Keratinocyte (primary cell): Measurements from ENCODE around the gene GRN. TPM values are rescaled to one million over a fixed set of nuclear protein-coding genes. Genes with fewer than 3 reads are reported as not detected.

ENCODE experiments used
- DNase-seq: peaks from one replicate; pipeline ENCODE4 v3.0.0-alpha.2; 2011; ENCODE audit warnings: low read depth, missing footprints, low spot score
- FAIRE-seq: peaks from 2 replicates; lab custom pipeline; 2011; peaks lifted over from hg19 to GRCh38; lab: Jason Lieb, UNC
- H2AFZ ChIP-seq: 2 replicates; pipeline ENCODE4 v1.6.0; 2012; ENCODE audit warnings: low read length, control low read depth, inconsistent platforms; ENCODE audit not compliant: control insufficient read depth
- H3K27ac ChIP-seq: 2 replicates; pipeline ENCODE4 v1.5.1; 2011; ENCODE audit warnings: low read length; ENCODE audit not compliant: control insufficient read depth, insufficient read depth
- H3K27me3 ChIP-seq: 3 replicates; pipeline ENCODE4 v1.6.0; 2011; ENCODE audit warnings: low read length; ENCODE audit not compliant: control insufficient read depth, insufficient read depth; ENCODE audit errors: extremely low read depth
- H3K36me3 ChIP-seq, 2 experiments: 2 replicates in 1 of 2; 3 replicates in 1 of 2; pipeline ENCODE4 v1.5.1; 2011; ENCODE audit warnings: low read length in 2 of 2, mild to moderate bottlenecking in 1 of 2; ENCODE audit not compliant: control insufficient read depth in 2 of 2, insufficient read depth in 2 of 2; ENCODE audit errors: extremely low read depth in 1 of 2
- H3K4me1 ChIP-seq: 3 replicates; pipeline ENCODE4 v1.5.1; 2011; ENCODE audit warnings: low read length; ENCODE audit not compliant: control insufficient read depth, insufficient read depth; ENCODE audit errors: extremely low read depth
- H3K4me2 ChIP-seq: 3 replicates; pipeline ENCODE4 v1.6.0; 2011; ENCODE audit warnings: low read depth, low read length; ENCODE audit not compliant: control insufficient read depth, insufficient read depth; ENCODE audit errors: extremely low read depth
- H3K4me3 ChIP-seq, 3 experiments: fragments of 200-600 bp in 1 of 3; sonication (generic) in 1 of 3; 2 replicates in 2 of 3; 3 replicates in 1 of 3; pipeline ENCODE4 v1.5.1; 2011 to 2016; ENCODE audit warnings: low read length in 3 of 3, mild to moderate bottlenecking in 3 of 3, control low read depth in 2 of 3, inconsistent platforms in 1 of 3, low read depth in 1 of 3, mixed read lengths in 1 of 3, mixed run types in 1 of 3, moderate library complexity in 1 of 3; ENCODE audit not compliant: control insufficient read depth in 2 of 3, insufficient read depth in 2 of 3; ENCODE audit errors: extremely low read depth in 1 of 3
- H3K79me2 ChIP-seq: 2 replicates; pipeline ENCODE4 v1.6.0; 2012; ENCODE audit warnings: low read length; ENCODE audit not compliant: control insufficient read depth, insufficient read depth
- H3K9ac ChIP-seq: 3 replicates; pipeline ENCODE4 v1.6.0; 2011; ENCODE audit warnings: low read length; ENCODE audit not compliant: control insufficient read depth, insufficient read depth; ENCODE audit errors: extremely low read depth
- H3K9me1 ChIP-seq: 3 replicates; pipeline ENCODE4 v1.6.0; 2011; ENCODE audit warnings: low read length; ENCODE audit not compliant: control insufficient read depth, insufficient read depth; ENCODE audit errors: extremely low read depth
- H3K9me3 ChIP-seq: 2 replicates; pipeline ENCODE4 v1.5.1; 2012; ENCODE audit warnings: low read depth, low read length; ENCODE audit not compliant: control insufficient read depth
- H4K20me1 ChIP-seq: 3 replicates; pipeline ENCODE4 v1.6.0; 2011; ENCODE audit warnings: low read length; ENCODE audit not compliant: control insufficient read depth, insufficient read depth; ENCODE audit errors: extremely low read depth
- CTCF ChIP-seq, 3 experiments: IDR thresholded peaks in 1 of 3; conservative IDR thresholded peaks in 1 of 3; optimal IDR thresholded peaks in 1 of 3; 2 replicates in 2 of 3; 3 replicates in 1 of 3; pipeline versions ENCODE3 to v1.5.1; 2011; ENCODE audit warnings: low read length in 3 of 3, mild to moderate bottlenecking in 3 of 3, moderate library complexity in 2 of 3, control low read depth in 1 of 3, inconsistent platforms in 1 of 3; ENCODE audit not compliant: insufficient read depth in 2 of 3; ENCODE audit errors: extremely low read depth in 1 of 3
- EZH2 ChIP-seq: IDR thresholded peaks from one replicate; pipeline ENCODE4 v1.6.1; 2012; ENCODE audit warnings: inconsistent platforms, mild to moderate bottlenecking, low read length, moderate library complexity
- dilution Hi-C: fragments of 300-500 bp; cut with MboI; formaldehyde crosslinking; loops from one replicate; pipeline ENCODE4 v1.7.0; 2020; ENCODE audit warnings: low sequenced_read_pairs; ENCODE audit not compliant: extremely low pct_ligation_motif_present
- polyA plus RNA-seq, 5 experiments: library from polyadenylated mRNA; depleted of rRNA in 3 of 5; stranded (reverse) in 3 of 5; stranded (forward) in 1 of 5; unstranded in 1 of 5; fragments of >200 nt; gene quantifications; 1 replicate in 1 of 5; 2 replicates in 3 of 5; 3 replicates in 1 of 5; pipeline versions ENCODE4 v1.2.1 to v1.2.3, GENCODE V29; 2011 to 2012; ENCODE audit warnings: missing spikeins in 2 of 5, low read depth in 1 of 5, low replicate concordance in 1 of 5

Gene GRN
- polyA plus RNA-seq, 1 donor (not counting 4 experiments of a cell fraction or from before 2014, with no cell fraction given) = 179 TPM

GRCh38 chr17:44381810-44382305 lies 36.8 kb downstream of the GRN start:
- Histone ChIP-seq H3K27ac (no peak overlapping the region), H3K79me2 (no peaks in the 10 kb centered on the region), H3K4me2 (no peak overlapping the region), H3K9ac (no peak overlapping the region), H3K9me3 (no peaks in the 10 kb centered on the region), H2AFZ (no peak overlapping the region), H3K9me1 (no peaks in the 10 kb centered on the region), H3K4me1 (peaks cover 9% of the 10 kb centered on the region), H3K27me3 (peaks cover 37% of the 10 kb centered on the region), H3K36me3 (no peaks in the 10 kb centered on the region), H3K4me3 (no peak overlapping the region), H4K20me1 (no peaks in the 10 kb centered on the region)
- no peak for DNase-seq
- no peak for TF ChIP-seq EZH2
- TF ChIP-seq CTCF (optimal IDR thresholded peaks at IDR 0.05 in 1 of 3, IDR thresholded peaks at IDR 0.05 in 1 of 3, conservative IDR thresholded peaks at IDR 0.05 in 1 of 3; ENCODE audit: extremely low read depth in 1 of 3, insufficient read depth in 2 of 3, low read length in 3 of 3) = no peak
- dilution Hi-C loops = no loop called here
- no peak for FAIRE-seq

- Histone ChIP-seq H3K4me1 (peaks cover 9% of the 10 kb centered on the region), H3K4me3 (no peak overlapping the region), H3K4me2 (no peak overlapping the region), H3K36me3 (no peaks in the 10 kb centered on the region), H2AFZ (no peak overlapping the region), H4K20me1 (no peaks in the 10 kb centered on the region), H3K9me1 (no peaks in the 10 kb centered on the region), H3K79me2 (no peaks in the 10 kb centered on the region), H3K9ac (no peak overlapping the region), H3K27me3 (peaks cover 37% of the 10 kb centered on the region), H3K27ac (no peak overlapping the region), H3K9me3 (no peaks in the 10 kb centered on the region)
- no peak for TF ChIP-seq EZH2
- DNase-seq = no peak
- dilution Hi-C loops = no loop called here
- FAIRE-seq = no peak
Measured at GRCh38 chr17:44382917-44383316, 37.8 kb downstream of the GRN start.

GRCh38 chr17:44383363-44383762 lies 38.3 kb downstream of the GRN start:
- TF ChIP-seq EZH2 (no peak), CTCF (optimal IDR thresholded peaks at IDR 0.05 in 1 of 3, IDR thresholded peaks at IDR 0.05 in 1 of 3, conservative IDR thresholded peaks at IDR 0.05 in 1 of 3; ENCODE audit: extremely low read depth in 1 of 3, insufficient read depth in 2 of 3, low read length in 3 of 3) (no peak)
- Histone ChIP-seq H3K9me1 (no peaks in the 10 kb centered on the region), H3K9ac (no peak overlapping the region), H3K36me3 (no peaks in the 10 kb centered on the region), H3K9me3 (no peaks in the 10 kb centered on the region), H3K4me1 (peaks cover 9% of the 10 kb centered on the region), H3K4me2 (no peak overlapping the region), H3K27ac (no peak overlapping the region), H3K27me3 (peaks cover 37% of the 10 kb centered on the region), H3K4me3 (no peak overlapping the region), H3K79me2 (no peaks in the 10 kb centered on the region), H4K20me1 (no peaks in the 10 kb centered on the region), H2AFZ (no peak overlapping the region)
- DNase-seq (no peak), FAIRE-seq (no peak)
- dilution Hi-C loops = no loop called here
